Panc1 (cell line): ENCODE data around the gene TOGARAM2. TPM values are rescaled to one million over a fixed set of nuclear protein-coding genes. Genes with fewer than 3 reads are reported as not detected.

ENCODE experiments used
- ATAC-seq: fragments of 200-7000 bp; cut with Tn5 transposase; 2 replicates; pipeline ENCODE4 v1.9.1; 2020; ENCODE audit warnings: mild to moderate bottlenecking, moderate library complexity
- BruUV-seq: library from RNA; stranded (reverse); fragments of 400-500 nt; replicated peaks from 2 replicates; lab custom pipeline; 2021; lab: Mats Ljungman, UMichigan
- CTCF ChIA-PET: fragments of 300-600 bp; sonication (Branson Sonifier 250); formaldehyde crosslinking; loops from one replicate; lab custom pipeline; 2022; ENCODE audit warnings: antibody characterized with exemption; lab: Charles Lee
- POLR2A ChIA-PET: fragments of 300-600 bp; sonication (Branson Sonifier 250); formaldehyde crosslinking; loops from one replicate; lab custom pipeline; 2022; ENCODE audit warnings: antibody characterized with exemption; lab: Charles Lee
- DNase-seq: peaks from one replicate; pipeline ENCODE4 v3.0.0-alpha.2; 2010; ENCODE audit warnings: low read depth, low spot score
- H3K27ac ChIP-seq: 2 replicates; pipeline ENCODE4 v1.5.1; 2011; ENCODE audit warnings: mild to moderate bottlenecking, low read length, inconsistent platforms
- H3K27me3 ChIP-seq: fragments of 200-500 bp; sonication (Bioruptor generic); 2 replicates; pipeline ENCODE4 v1.6.0; 2014; ENCODE audit warnings: low read length, inconsistent platforms; ENCODE audit not compliant: control insufficient read depth, insufficient read depth
- H3K36me3 ChIP-seq: fragments of 200-500 bp; sonication (Bioruptor generic); 2 replicates; pipeline ENCODE4 v1.5.1; 2014; ENCODE audit warnings: inconsistent platforms, mild to moderate bottlenecking, low read length, moderate library complexity; ENCODE audit not compliant: control insufficient read depth, insufficient read depth
- H3K4me1 ChIP-seq: 2 replicates; pipeline ENCODE4 v1.5.1; 2011; ENCODE audit warnings: inconsistent platforms, mild to moderate bottlenecking, low read length, moderate library complexity; ENCODE audit not compliant: control insufficient read depth, insufficient read depth
- H3K4me3 ChIP-seq, 2 experiments: 2 replicates each; pipeline ENCODE4 v1.5.1; 2011 to 2012; ENCODE audit warnings: low read depth in 2 of 2, low read length in 2 of 2, mild to moderate bottlenecking in 2 of 2, inconsistent platforms in 1 of 2, moderate library complexity in 1 of 2
- H3K9me3 ChIP-seq: fragments of 200-500 bp; sonication (Bioruptor generic); 2 replicates; pipeline ENCODE4 v1.5.1; 2014; ENCODE audit warnings: low read depth, mild to moderate bottlenecking, inconsistent platforms, low read length, moderate library complexity; ENCODE audit not compliant: control insufficient read depth, insufficient read depth
- CTCF ChIP-seq: fragments of 450-650 bp; IDR thresholded peaks from 2 replicates; pipeline ENCODE4 v1.5.1; 2017; ENCODE audit warnings: mild to moderate bottlenecking
- POLR2AphosphoS5 ChIP-seq: IDR thresholded peaks from 2 replicates; pipeline ENCODE4 v1.6.1; 2012; ENCODE audit warnings: mild to moderate bottlenecking, low read depth, low read length, moderate library complexity
- SIN3A ChIP-seq: IDR thresholded peaks from 2 replicates; pipeline ENCODE4 v1.6.1; 2012; ENCODE audit warnings: low read depth, mild to moderate bottlenecking, low read length, moderate library complexity, borderline replicate concordance; ENCODE audit not compliant: insufficient read depth
- TCF7L2 ChIP-seq: IDR thresholded peaks from 2 replicates; pipeline ENCODE4 v1.6.1; 2011; ENCODE audit warnings: mild to moderate bottlenecking, low read depth, low read length, inconsistent platforms
- in situ Hi-C: cut with HindIII; loops from 2 replicates; pipeline ENCODE4 v1.10.0; 2016; ENCODE audit warnings: low sequenced_read_pairs, low pct_unique_long_range_greater_than_20kb
- intact Hi-C: fragments of 100-400 bp; cut with micrococcal nuclease; formaldehyde crosslinking; loops from one replicate; pipeline ENCODE4 v1.10.0; 2022; ENCODE audit not compliant: unreplicated experiment
- total RNA-seq: library from RNA; stranded (reverse); gene quantifications from one replicate; pipeline ENCODE4 v1.2.1, GENCODE V29; 2021; ENCODE audit not compliant: unreplicated experiment
- TF ChIP-seq, protein P1 (sequence below), 2 experiments: IDR thresholded peaks; 2 replicates each; pipeline ENCODE4 v1.6.1; 2011 to 2012; ENCODE audit warnings: low read depth in 2 of 2, control low read depth in 1 of 2, low read length in 1 of 2, mild to moderate bottlenecking in 1 of 2, moderate library complexity in 1 of 2; ENCODE audit not compliant: insufficient read depth in 1 of 2

TOGARAM2 gene
- total RNA-seq, 1 experiment from 2014 or later, result 0.44 TPM

- H3K4me1 ChIP-seq, result no peaks in the 10 kb centered on the region
- in situ Hi-C loops (no loop called here), intact Hi-C loops (no loop called here)
- DNase-seq (no peak), ATAC-seq (no peak)
- no peaks in the 10 kb centered on the region for H3K27me3 ChIP-seq
- no peaks in the 10 kb centered on the region for H3K9me3 ChIP-seq
- H3K36me3 ChIP-seq, result no peaks in the 10 kb centered on the region
- no peak overlapping the region for H3K4me3 ChIP-seq
- POLR2A ChIA-PET, result no interaction called here
- BruUV-seq, result no TSS peak
- H3K27ac ChIP-seq, result no peak overlapping the region
- TF ChIP-seq CTCF, result no peak
- no peak for TF ChIP-seq SIN3A
- no peak for TF ChIP-seq POLR2AphosphoS5
- TF ChIP-seq, protein P1, sequence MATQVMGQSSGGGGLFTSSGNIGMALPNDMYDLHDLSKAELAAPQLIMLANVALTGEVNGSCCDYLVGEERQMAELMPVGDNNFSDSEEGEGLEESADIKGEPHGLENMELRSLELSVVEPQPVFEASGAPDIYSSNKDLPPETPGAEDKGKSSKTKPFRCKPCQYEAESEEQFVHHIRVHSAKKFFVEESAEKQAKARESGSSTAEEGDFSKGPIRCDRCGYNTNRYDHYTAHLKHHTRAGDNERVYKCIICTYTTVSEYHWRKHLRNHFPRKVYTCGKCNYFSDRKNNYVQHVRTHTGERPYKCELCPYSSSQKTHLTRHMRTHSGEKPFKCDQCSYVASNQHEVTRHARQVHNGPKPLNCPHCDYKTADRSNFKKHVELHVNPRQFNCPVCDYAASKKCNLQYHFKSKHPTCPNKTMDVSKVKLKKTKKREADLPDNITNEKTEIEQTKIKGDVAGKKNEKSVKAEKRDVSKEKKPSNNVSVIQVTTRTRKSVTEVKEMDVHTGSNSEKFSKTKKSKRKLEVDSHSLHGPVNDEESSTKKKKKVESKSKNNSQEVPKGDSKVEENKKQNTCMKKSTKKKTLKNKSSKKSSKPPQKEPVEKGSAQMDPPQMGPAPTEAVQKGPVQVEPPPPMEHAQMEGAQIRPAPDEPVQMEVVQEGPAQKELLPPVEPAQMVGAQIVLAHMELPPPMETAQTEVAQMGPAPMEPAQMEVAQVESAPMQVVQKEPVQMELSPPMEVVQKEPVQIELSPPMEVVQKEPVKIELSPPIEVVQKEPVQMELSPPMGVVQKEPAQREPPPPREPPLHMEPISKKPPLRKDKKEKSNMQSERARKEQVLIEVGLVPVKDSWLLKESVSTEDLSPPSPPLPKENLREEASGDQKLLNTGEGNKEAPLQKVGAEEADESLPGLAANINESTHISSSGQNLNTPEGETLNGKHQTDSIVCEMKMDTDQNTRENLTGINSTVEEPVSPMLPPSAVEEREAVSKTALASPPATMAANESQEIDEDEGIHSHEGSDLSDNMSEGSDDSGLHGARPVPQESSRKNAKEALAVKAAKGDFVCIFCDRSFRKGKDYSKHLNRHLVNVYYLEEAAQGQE (IDR thresholded peaks at IDR 0.05; ENCODE audit: insufficient read depth in 1 of 2, low read depth in 2 of 2, low read length in 1 of 2), result no peak
- TF ChIP-seq TCF7L2, result no peak
- CTCF ChIA-PET, result no interaction called here
Measured at GRCh38 chr2:28972778-28973335, 8.2 kb upstream of the TOGARAM2 start.

DNA sequence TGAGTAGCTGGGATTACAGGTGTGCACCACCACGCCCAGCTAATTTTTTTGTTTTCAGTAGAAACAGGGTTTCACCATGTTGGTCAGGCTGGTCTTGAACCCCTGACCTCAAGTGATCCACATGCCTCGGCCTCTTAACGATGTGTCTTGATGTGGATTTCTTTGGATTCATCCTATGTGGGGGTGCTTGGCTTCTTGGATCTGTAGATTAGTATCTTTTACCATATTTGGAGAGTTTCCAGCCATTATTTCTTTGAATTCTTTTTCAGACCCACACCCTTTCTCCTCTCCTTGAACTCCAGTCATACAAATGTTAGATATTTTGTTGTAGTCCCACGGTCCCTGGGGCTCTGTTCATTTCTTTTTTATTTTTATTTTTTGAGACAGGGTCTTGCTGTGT lies 6.8 kb upstream of the TOGARAM2 start:
- ATAC-seq (no peak), DNase-seq (no peak)
- in situ Hi-C loops, result no loop called here
- intact Hi-C loops, result no loop called here
- Histone ChIP-seq H3K4me3 (no peak overlapping the region), H3K9me3 (no peaks in the 10 kb centered on the region), H3K27ac (no peak overlapping the region), H3K27me3 (no peaks in the 10 kb centered on the region), H3K4me1 (no peaks in the 10 kb centered on the region), H3K36me3 (no peaks in the 10 kb centered on the region)
- BruUV-seq, result no TSS peak
- ChIA-PET CTCF (no interaction called here), POLR2A (no interaction called here)
- TF ChIP-seq, protein P1 (IDR thresholded peaks at IDR 0.05; ENCODE audit: insufficient read depth in 1 of 2, low read depth in 2 of 2, low read length in 1 of 2), result no peak
- TF ChIP-seq CTCF (no peak), TCF7L2 (no peak), POLR2AphosphoS5 (no peak)
